ENCODE measurements around the gene DDX24.

GRCh38 chr14:94030571-94030970 lies 50.4 kb downstream of the DDX24 start:
- no peak for TF ChIP-seq EZH2 (IDR thresholded peaks at IDR 0.05; ENCODE audit: low read depth)
- TF ChIP-seq CTCF (conservative IDR thresholded peaks at IDR 0.05) = no peak
